Ramos (cell line): Measurements from ENCODE around the gene SNTA1.
"Not testable (repeated sequence)": the region's sequence is repeated elsewhere in the genome, so short reads cannot be mapped to it uniquely, and the experiment has no call there.

Experiments
- in situ Hi-C: fragments of 300-500 bp; cut with MboI; formaldehyde crosslinking; loops from one replicate; pipeline ENCODE4 v1.14.3; 2022; ENCODE audit warnings: low sequenced_read_pairs; ENCODE audit not compliant: unreplicated experiment

SNTA1 gene

DNA sequence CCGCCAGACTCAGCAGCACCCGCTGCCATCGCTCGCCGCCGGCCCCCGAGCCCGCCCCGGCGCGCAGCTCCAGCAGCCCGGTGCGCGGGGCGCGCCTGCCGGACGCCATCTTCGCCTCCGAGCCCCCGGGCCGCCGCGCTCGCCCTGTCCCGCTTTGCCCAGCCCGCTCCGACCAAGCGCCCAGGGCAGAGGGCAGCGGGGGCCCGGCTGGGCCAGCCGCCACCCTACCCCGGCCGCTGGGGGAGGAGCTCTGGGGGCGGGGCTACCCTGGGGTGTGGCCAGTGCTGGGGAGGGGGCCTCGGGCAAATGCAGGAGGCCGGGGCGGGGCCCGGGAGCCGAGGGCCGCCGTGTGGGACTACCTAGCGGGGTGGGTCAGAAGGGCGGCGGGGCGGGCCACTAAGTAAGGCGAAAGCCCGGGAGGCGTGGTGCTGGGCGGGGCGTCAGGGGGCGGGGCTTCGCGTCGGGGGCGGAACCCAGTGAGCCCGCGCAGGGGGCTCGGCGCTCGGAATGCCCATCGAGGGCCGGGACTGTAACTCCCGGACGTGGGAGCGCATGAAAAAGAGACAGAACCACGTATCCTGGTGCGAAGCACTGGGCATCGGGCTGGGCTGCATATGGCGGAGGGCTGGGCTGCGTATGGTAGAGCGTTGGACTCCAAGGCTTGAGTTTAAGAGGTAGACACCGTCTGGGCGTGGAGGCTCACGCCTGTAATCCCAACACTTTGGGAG is at the start of gene SNTA1:
Gene SNTA1, minus strand, starts transcription at position 252 of the 728 bp plus-strand sequence. Its CDS starts 143 bp downstream, at position 109.
- in situ Hi-C loops, result no loop called here

GRCh38 chr20:33490934-33491656 is 47.5 kb upstream of the SNTA1 start:
- in situ Hi-C loops, result no loop called here

DNA sequence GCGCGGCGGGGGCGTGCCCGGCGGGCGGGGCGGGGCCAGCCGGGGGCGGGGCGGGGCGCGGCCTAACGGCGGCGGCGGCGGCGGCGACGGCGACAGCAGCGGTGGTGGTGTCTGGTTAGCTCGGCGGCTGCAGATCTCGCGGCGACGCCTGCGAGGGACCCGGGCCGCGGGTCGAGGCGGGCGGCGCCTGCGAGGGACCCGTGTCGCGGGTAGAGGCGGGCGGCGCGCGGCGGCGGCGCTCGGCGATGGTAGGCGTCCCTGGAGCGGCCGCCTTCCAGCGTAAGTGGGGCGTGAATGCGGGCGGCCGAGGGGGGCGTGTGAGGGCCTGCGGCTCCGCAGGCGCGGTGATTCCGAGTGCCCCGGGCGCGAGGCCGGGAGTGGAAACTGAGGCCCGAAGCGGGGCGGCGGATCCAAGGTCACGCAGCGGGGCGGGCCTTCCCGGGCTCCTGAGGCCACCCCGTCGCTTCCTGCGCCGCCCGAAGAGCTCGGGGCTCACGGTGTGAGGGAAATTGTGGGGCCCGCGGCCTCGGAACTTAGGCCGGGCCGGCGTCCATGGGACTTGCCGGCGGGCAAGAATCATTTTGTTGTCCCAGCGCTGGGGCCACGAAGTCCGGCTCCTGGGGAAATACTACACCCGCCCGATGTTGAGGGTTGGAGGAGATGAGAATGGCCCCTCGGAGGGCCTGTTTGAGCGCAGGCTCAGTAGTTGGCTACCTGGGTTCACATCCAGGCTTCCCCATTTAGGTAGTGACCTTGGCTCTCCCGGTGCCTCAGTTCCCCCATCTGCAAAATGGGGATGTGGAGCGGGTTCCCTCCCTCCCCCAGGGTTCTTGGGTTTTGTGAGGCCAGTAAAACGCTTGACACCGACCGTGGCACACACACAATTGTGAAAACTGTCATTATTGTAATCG is 46.7 kb upstream of the SNTA1 start, which contains the start of gene CBFA2T2:
Gene CBFA2T2, plus strand, starts transcription at position 74 of the 911 bp plus-strand sequence. Its CDS starts 172 bp downstream, at position 246.
- in situ Hi-C loops, result no loop called here

GRCh38 chr20:33489495-33490022 is 46.0 kb upstream of the SNTA1 start:
- in situ Hi-C loops, result no loop called here

DNA sequence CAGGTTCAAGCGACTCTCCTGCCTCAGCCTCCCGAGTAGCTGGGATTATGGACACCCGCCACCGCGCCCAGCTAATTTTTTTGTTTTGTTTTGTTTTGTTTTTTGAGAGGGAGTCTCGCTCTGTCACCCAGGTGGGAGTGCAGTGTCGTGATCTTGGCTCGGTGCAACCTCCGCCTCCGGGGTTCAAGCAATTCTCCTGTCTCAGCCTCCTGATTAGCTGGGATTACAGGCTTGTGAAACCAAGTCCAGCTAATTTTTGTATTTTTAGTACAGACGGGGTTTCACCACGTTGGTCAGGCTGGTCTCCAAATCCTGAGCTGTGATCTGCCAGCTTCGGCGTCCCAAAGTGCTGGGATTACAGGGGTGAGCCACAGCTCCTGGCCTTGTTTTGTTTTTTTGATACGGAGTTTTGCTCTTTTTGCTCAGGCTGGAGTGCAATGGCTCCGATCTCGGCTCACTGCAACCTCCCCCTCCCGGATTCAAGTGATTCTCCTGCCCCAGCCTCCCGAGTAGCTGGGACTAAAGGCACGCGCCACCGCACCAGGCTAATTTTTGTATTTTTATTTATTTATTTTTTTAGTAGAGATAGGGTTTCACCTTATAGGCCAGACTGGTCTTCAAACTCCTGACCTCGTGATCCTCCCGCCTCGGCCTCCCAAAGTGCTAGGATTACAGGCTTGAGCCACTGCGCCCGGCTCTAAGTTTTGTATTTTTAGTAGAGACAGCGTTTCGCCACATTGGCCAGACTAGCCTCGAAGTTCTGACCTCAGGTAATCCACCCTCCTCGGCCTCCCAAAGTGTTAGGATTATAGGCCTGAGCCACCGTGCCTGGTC is 45.3 kb upstream of the SNTA1 start:
- in situ Hi-C loops, result not testable (repeated sequence)

DNA sequence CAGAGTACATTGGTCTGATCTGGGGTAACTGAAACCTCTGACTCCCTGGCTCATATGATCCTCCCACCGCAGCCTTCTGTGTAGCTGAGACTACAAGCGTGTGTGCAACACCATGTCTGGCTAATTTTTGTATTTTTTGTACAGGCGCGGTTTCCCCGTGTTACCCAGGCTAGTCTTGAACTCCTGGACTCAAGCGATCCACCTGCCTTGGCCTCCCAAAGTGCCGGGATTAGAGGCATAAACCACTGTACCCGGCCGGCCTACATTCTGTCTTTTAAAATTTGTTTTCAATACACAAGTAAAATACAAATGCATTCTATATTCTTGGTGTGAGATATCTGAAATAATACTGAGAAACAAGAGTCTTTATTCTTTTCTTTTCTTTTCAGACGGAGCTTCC is 44.6 kb upstream of the SNTA1 start:
- in situ Hi-C loops, result no loop called here

GRCh38 chr20:33483186-33483585 is 39.6 kb upstream of the SNTA1 start:
- in situ Hi-C loops, result not testable (repeated sequence)

DNA sequence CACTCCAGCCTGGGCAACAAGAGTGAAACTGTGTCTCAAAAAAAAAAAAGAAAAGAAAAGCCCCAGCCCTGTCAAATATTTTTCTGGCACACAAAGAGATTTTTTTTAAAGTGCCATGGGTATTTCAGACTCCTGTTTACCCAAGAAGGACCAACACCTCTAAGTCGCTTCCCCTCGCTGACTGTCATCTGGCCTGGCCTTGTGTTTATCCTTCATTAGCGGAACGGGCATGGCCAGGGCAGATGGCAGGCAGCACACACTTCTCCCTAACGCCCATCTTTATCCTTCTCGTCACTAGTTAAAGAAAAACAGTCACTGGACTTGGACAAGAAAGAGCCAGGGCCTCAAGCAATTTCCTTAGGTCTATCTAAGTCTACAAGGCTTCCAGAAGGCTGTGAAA is 39.0 kb upstream of the SNTA1 start:
- in situ Hi-C loops, result no loop called here

DNA sequence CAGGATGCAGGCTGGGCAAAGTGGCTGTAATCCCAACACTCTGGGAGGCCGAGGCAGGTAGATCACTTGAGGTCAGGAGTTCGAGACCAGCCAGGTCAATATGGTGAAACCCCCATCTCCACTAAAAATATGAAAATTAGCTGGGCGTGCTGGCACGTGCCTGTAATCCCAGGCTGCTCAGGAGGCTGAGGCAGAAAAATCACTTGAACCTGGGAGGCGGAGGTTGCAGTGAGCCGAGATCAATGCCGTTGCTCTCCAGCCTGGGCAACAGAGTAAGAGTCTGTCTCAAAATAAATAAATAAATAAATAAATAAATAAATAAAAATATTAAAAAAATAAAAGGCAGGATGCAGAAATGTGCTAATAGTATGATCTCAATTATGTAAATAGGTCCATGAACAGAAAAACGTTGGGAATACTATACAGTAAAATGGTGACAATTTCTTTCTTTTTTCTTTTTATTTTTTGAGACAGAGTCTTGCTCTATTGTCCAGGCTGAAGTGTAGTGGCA is 37.9 kb upstream of the SNTA1 start:
- in situ Hi-C loops, result no loop called here

DNA sequence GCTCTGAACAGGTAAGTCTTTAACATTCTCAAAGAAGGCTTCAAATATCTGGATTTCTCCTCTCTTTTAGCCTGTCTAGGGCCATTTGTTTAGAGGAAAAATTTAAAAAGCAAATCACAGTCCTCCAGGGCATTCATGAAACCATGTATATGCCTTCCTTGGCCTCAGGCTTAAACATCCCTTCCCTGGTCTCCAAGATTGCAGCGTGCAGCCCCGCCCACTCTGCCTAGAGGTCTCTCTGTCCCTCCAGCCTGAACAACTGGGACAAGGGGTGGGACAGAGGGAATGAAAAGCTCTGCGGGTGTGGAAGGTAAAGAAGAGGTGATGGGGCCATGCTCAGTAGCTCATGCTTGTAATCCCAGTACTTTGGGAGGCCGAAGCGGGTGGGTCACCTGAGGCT is 36.5 kb upstream of the SNTA1 start:
- in situ Hi-C loops, result no loop called here

DNA sequence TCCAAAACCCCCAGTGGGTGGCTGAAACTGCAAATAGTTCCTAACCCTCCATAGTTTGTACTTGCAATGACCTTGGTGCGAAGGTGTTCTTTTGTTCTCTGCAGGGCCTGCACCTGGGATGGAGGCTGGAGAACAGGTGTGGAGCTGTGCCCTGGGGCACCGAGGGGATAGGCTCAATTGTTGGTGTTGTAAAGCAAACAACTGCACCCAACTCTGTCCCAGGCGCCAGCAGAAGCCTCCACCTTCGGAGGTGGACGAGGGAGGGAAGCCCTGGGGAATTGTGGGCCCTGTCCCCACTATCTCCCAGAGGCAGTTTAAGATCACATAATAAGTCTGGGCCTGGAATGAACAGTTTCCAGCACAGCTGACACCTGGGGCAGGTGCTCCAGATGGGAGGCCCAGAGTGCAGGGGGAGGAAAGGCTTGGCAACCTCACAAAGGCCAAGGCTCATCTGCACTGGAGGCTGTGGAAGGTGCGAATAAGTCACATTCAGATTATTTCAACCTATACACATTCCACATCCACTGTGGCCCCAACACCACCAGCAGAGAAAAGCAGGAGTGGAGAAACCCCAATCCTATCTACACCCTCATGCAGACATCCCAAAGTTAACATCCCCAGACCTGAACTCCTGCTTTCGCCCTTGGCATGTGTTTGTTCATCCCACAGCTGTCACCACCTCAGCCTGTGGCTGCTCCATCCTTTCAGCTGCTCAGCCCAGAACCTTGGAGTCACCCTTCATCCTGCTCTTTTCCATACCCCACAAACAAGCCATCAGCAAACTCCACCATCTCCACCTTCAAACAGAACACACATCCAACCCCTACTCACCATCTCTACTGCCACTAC is 34.0 kb upstream of the SNTA1 start:
- in situ Hi-C loops, result no loop called here

DNA sequence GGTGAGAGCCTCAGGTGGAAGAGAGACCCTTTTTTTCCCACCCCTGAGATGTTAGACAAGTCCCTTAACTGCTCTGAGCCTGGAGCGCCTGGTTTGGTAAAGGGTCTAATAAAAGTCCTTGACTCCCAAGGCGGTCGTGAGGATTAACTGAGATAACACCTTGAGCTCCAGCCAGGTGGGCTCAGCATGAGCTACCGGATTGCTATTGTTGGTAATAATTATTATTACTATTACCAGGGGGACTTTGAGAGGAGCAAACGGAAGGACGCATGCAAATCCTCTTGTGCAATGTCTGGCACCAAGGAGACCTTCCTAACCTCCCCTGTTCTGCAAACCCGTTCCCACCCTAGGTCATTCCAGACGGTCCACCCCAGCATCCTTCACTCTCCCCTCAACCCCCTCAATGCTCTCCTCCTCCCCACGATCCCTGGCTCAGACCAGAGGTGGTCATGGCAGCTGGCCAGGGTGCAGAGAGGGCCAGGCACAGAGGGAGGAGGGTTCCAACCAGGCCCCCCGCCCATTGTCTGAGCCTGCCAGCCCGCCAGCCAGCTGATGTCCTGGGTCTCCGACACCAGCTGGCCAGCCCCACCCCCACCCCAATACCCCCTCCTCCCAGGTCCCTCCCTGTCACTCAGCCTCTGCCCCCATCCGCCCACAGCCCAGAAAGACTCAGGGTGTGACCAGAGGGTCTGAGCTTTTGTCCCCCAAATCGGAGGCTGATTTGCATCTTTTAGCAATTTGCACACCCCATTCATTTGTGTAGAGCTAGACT is 32.0 kb upstream of the SNTA1 start:
- in situ Hi-C loops, result no loop called here

- in situ Hi-C loops, result loop anchor here (25.0 kb wide), 1 partner anchor 637 kb away; the partner anchor contains the start of gene EIF2S2
Measured at GRCh38 chr20:33474963-33475362, 31.4 kb upstream of the SNTA1 start.

DNA sequence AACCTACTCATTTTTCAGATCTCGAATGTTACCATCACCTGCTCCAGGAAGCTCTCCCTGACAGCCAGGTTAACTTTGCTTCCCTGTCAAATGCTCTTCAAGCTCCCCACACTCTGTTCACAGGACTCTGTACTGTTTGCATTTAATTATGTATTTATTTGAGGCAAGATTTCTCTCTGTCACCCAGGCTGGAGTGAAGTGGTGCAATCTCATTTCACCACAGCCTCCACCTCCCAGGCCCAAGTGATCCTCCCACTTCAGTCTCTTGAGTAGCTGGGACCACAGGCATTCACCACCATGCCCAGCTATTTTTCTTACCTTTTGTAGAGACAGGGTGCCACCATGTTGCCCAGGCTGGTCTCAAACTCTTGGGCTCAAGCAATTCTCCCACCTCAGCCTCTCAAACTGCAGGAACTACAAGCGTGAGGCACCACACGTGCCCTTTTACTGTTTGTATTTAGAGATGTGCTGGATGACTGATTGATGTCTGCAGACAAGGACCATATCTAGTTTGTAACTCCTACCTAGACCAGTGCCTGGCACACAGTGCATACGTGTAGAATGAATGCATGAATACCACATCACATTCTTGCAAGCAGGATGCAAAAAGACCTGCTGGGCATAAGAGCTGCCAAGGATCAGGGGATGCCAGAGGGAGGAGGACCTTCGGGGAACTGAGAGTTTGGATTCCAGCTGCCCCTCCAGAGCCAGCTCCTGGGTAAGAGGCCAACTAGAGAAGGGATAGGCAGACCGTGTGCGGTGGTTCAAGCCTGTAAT is 30.7 kb upstream of the SNTA1 start:
- in situ Hi-C loops, result loop anchor here (25.0 kb wide), 1 partner anchor 638 kb away; the partner anchor contains the start of gene EIF2S2

DNA sequence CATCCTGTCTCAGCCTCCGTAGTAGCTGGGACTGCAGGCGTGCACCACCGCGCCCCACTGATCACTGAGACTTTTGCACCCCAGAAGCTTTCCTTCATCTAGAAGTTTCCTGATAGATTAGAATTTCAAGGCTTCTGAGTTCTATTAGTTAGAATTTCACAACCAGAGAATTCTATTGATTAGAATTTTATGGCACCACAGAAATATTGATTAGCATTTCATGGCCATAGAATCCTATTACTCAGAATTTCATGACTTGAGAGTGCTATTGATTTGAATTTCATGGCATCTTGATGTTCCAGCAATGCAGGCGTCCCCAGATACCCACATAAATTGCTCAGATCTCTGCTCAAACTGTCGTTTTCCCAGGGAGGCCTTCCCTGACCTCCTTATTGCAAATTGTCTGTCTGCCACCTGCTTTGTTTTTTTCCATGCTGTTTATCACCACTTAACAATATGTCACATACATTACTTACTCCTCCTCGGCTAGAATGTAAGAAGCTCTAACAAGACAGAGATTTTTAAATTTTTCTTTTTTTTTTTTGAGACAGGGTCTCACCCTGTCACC is 29.4 kb upstream of the SNTA1 start:
- in situ Hi-C loops, result loop anchor here (25.0 kb wide), 1 partner anchor 639 kb away; the partner anchor contains the start of gene EIF2S2

- in situ Hi-C loops, result loop anchor here (25.0 kb wide), 1 partner anchor 641 kb away; the partner anchor contains the start of gene EIF2S2
Measured at GRCh38 chr20:33470866-33471265, 27.3 kb upstream of the SNTA1 start.
